ENCODE data around the gene PM20D1.

Gene PM20D1

DNA sequence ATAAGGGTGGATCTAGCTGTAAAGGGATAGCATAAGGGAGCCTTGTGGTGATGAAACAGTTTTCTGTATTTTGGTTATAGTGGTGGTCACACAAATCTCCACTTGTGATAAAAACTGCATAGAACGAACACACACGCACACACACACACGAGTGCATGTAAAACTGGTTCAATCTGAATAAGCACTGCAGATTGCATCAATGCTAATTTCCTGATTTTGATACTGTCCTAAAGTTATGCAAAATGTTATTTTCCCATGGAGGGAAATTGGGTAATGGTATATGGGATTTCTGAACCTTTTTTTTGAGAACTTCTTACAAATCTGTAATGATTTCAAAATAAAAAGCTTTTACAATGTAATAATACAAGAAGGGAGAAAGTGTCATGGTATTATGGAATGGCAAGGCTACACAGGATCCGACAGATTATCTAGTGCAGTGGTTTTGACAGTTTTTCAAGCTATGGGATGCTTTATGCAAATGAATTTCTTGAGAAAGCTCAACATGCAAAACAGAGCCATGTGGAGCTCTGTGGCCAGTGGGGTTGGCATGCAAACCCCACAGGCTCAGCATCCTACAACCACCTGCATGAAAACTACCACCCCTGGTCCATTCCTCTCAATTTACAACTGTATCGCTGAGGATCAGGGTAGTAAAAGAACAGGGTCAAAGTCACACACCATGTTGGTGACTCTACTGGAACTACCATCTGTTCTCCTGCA lies 55.8 kb downstream of the PM20D1 start:
- H3K4me3 ChIP-seq (ENCODE audit: low read depth, low read length), result no peak overlapping the region
- TF ChIP-seq CTCF (conservative IDR thresholded peaks at IDR 0.05; ENCODE audit: low read depth, low read length), result no peak
- DNase-seq (ENCODE audit: low read depth), result no peak

DNA sequence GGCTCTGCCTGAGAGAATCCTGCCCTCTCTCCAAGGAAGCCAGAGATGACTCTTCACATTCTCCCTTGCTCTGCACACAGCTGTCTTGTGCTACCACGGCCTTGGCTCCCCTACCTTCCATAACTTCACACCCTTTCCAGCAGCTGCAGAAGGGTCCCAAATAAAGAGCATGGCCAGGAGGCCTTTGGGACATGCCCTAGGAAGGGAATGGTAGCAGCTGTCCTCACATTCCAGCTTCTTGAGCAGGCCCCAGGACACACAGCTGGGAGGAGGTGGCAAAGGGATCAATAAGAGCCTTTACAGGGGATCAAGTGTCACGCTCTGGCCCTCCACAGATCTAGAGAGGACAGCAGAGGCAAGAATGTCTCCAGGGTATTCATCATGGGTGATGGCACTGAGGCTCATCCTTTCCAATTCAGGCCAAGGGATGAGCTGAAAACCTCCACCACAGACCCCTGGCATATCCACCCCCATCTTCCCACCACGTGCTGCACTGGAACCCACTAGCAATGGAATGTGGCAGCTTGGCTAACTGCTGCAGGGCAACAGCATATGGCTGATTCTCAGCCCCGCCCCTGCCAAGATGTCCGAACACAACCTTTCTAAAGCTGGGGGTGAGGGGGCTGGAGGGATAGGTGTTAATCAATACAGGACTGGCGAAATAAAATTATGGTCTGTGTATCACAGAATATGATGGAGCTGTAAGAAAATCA lies 56.8 kb downstream of the PM20D1 start:
- no peak for TF ChIP-seq CTCF (conservative IDR thresholded peaks at IDR 0.05; ENCODE audit: low read depth, low read length)
- H3K4me3 ChIP-seq (ENCODE audit: low read depth, low read length), result no peak overlapping the region
- DNase-seq (ENCODE audit: low read depth), result no peak

DNA sequence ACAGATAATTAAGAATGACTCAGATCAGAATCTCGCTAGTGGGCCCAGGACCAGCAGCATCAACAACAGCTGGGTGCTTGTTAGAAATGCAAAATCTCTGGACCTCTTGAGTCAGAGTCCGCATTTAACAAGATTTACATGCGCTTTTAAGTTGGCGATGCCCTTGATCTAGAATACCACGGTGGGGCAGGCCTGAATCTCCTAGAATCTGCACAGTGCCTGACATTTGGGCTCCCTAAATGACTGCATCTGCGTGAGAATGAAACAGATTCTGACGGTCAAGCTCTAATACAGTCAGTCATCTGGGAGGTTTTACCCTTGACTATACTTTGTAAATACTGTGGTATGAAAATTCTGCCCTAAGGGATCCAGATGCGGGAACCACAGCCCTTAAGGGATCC lies 57.5 kb downstream of the PM20D1 start:
- DNase-seq (ENCODE audit: low read depth), result no peak
- H3K4me3 ChIP-seq (ENCODE audit: low read depth, low read length), result no peak overlapping the region
- no peak for TF ChIP-seq CTCF (conservative IDR thresholded peaks at IDR 0.05; ENCODE audit: low read depth, low read length)

- TF ChIP-seq CTCF (conservative IDR thresholded peaks at IDR 0.05; ENCODE audit: low read depth, low read length), result peak; percentile 89
- H3K4me3 ChIP-seq (ENCODE audit: low read depth, low read length), result no peak overlapping the region
- peak; percentile 75 for DNase-seq (ENCODE audit: low read depth)
These were observed 58.3 kb downstream of the PM20D1 start for GRCh38 chr1:205791568-205792180.

DNA sequence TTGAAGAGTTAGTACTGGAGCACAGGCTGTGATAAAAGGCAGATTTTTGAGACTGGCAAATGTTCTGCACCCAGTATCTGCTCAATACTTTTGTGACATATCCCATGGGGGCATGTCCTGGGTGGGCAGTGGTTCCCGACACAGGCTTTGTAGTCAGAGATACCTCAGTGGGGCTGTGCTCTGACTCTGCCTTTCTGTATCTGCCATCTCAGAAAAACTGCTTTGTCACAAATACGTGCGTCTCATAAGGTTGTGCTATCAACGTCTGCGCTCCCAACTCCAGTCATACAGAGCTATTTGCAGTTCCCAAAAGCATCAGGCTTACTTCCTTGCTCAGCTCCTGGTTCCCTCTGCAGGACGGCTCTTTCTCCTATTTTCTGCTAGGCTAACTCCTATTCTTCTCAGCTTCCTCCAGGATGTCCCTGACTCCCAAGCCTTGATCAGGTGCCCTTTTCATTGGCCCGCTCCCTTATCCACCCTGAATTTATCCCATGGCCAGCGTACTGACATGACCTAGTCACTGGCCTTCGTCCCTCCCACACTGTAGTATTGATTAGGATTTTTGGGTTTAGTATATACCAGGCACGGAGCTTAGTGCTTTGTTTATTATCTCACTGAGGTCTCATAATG lies 62.5 kb downstream of the PM20D1 start:
- TF ChIP-seq CTCF (conservative IDR thresholded peaks at IDR 0.05; ENCODE audit: low read depth, low read length), result no peak
- H3K4me3 ChIP-seq (ENCODE audit: low read depth, low read length), result no peak overlapping the region
- DNase-seq (ENCODE audit: low read depth), result no peak

GRCh38 chr1:205786601-205787000 lies 63.3 kb downstream of the PM20D1 start:
- DNase-seq (ENCODE audit: low read depth), result no peak
- no peak overlapping the region for H3K4me3 ChIP-seq (ENCODE audit: low read depth, low read length)
- no peak for TF ChIP-seq CTCF (conservative IDR thresholded peaks at IDR 0.05; ENCODE audit: low read depth, low read length)

Data from choroid plexus epithelial cell (primary cell).